Naive thymus-derived CD4-positive, alpha-beta T cell (primary cell): ENCODE measurements around the gene ATF6. TPM values are rescaled to one million over a fixed set of nuclear protein-coding genes. Genes with fewer than 3 reads are reported as not detected.

ENCODE experiments used
- ATAC-seq: fragments of 150-1000 bp; cut with Tn5 transposase; 2 replicates; pipeline ENCODE4 v1.10.0; 2021; ENCODE audit warnings: mild to moderate bottlenecking, moderate library complexity
- CTCF ChIA-PET: fragments of 350-600 bp; sonication (Branson Sonifier 250); formaldehyde crosslinking; loops from one replicate; lab custom pipeline; 2021; ENCODE audit warnings: antibody characterized with exemption; lab: Charles Lee
- POLR2A ChIA-PET: fragments of 350-600 bp; sonication (Branson Sonifier 250); formaldehyde crosslinking; loops from one replicate; lab custom pipeline; 2021; ENCODE audit warnings: antibody characterized with exemption, inconsistent platforms; lab: Charles Lee
- DNase-seq, 9 donors: peaks; one replicate each; pipeline versions ENCODE4 v3.0.0 to v3.0.0-alpha.2; 2020 to 2022; ENCODE audit warnings: mixed read lengths in 1 of 9
- H3K27ac ChIP-seq: one replicate; pipeline ENCODE4 v1.7.0; 2013; ENCODE audit warnings: mild to moderate bottlenecking, low read depth, low read length, moderate library complexity
- H3K27me3 ChIP-seq, 2 donors: one replicate each; pipeline ENCODE4 v1.7.0; 2013; ENCODE audit warnings: low read length in 2 of 2, mild to moderate bottlenecking in 2 of 2, moderate library complexity in 2 of 2; ENCODE audit not compliant: control insufficient read depth in 2 of 2, insufficient read depth in 2 of 2
- H3K36me3 ChIP-seq, 3 experiments: 1 replicate in 2 of 3; 2 replicates in 1 of 3; pipeline ENCODE4 v1.7.0; 2013; ENCODE audit warnings: low read length in 3 of 3, mild to moderate bottlenecking in 3 of 3, moderate library complexity in 1 of 3; ENCODE audit not compliant: insufficient read depth in 3 of 3, control insufficient read depth in 2 of 3
- H3K4me1 ChIP-seq, 2 donors: one replicate each; pipeline ENCODE4 v1.7.0; 2013; ENCODE audit warnings: low read length in 2 of 2, mild to moderate bottlenecking in 2 of 2, moderate library complexity in 1 of 2; ENCODE audit not compliant: control insufficient read depth in 2 of 2, insufficient read depth in 2 of 2
- H3K4me3 ChIP-seq: 2 replicates; pipeline ENCODE4 v1.7.0; 2013; ENCODE audit warnings: mild to moderate bottlenecking, low read length
- H3K9me3 ChIP-seq, 3 experiments: 1 replicate in 2 of 3; 2 replicates in 1 of 3; pipeline ENCODE4 v1.7.0; 2013; ENCODE audit warnings: low read length in 3 of 3; ENCODE audit not compliant: control insufficient read depth in 2 of 3
- H3K27ac Mint-ChIP-seq, 9 donors: one replicate each; pipeline ENCODE4 v1.8.0; 2020 to 2022; ENCODE audit warnings: mixed read lengths in 9 of 9, mild to moderate bottlenecking in 8 of 9, moderate library complexity in 5 of 9, inconsistent platforms in 2 of 9
- H3K27me3 Mint-ChIP-seq, 5 donors: one replicate each; pipeline ENCODE4 v1.8.0; 2021 to 2022; ENCODE audit warnings: mixed read lengths in 5 of 5, mild to moderate bottlenecking in 1 of 5
- H3K36me3 Mint-ChIP-seq, 5 donors: one replicate each; pipeline ENCODE4 v1.8.0; 2020 to 2022; ENCODE audit warnings: mixed read lengths in 5 of 5, mild to moderate bottlenecking in 3 of 5, inconsistent platforms in 1 of 5
- H3K4me1 Mint-ChIP-seq, 7 donors: one replicate each; pipeline ENCODE4 v1.8.0; 2020 to 2022; ENCODE audit warnings: mixed read lengths in 7 of 7, mild to moderate bottlenecking in 3 of 7, inconsistent platforms in 1 of 7
- H3K4me3 Mint-ChIP-seq, 10 donors: one replicate each; pipeline ENCODE4 v1.8.0; 2020 to 2022; ENCODE audit warnings: mild to moderate bottlenecking in 10 of 10, mixed read lengths in 10 of 10, moderate library complexity in 6 of 10, inconsistent platforms in 2 of 10
- H3K9me3 Mint-ChIP-seq, 11 donors: one replicate each; pipeline ENCODE4 v1.8.0; 2020 to 2022; ENCODE audit warnings: mixed read lengths in 11 of 11, mild to moderate bottlenecking in 4 of 11, inconsistent platforms in 1 of 11, moderate library complexity in 1 of 11
- intact Hi-C, 2 donors: fragments of 100-400 bp; cut with micrococcal nuclease; formaldehyde crosslinking; loops; one replicate each; pipeline ENCODE4 v1.15.1; 2023
- polyA plus RNA-seq, 2 donors: library from polyadenylated mRNA; unstranded; fragments of 300-500 nt; fragmentation: Illumina TruSeq; gene quantifications; one replicate each; pipeline ENCODE4 v1.2.3, GENCODE V29; 2021
- total RNA-seq, 6 experiments: library from RNA in 5 of 6; stranded (reverse) in 5 of 6; gene quantifications; 1 replicate in 5 of 6; 2 replicates in 1 of 6; pipeline ENCODE4 v1.2.3 and lab custom pipeline; 2021 to 2026

ATF6 gene
- total and polyA plus RNA-seq, 7 experiments from 2014 or later = 17.9 to 27.5 (median 22.5) TPM

GRCh38 chr1:161989786-161990185, 223.7 kb downstream of the ATF6 start:
- no peaks in the 10 kb centered on the region for H3K9me3 ChIP-seq
- no peak overlapping the region for H3K27ac ChIP-seq
- Mint-ChIP-seq H3K4me3 (no peak overlapping the region), H3K36me3 (peaks cover 3 to 18% (median 10%) of the 10 kb centered on the region in 5 donors), H3K9me3 (peaks cover 4 to 32% (median 12%) of the 10 kb centered on the region in 11 donors), H3K4me1 (peaks cover 0 to 15% (median 0%) of the 10 kb centered on the region in 7 donors), H3K27ac (no peak overlapping the region), H3K27me3 (peaks cover 0 to 4% (median 0%) of the 10 kb centered on the region in 5 donors)
- no peak for DNase-seq
- POLR2A ChIA-PET = no interaction called here
- H3K36me3 ChIP-seq = no peaks in the 10 kb centered on the region
- H3K4me3 ChIP-seq = no peak overlapping the region
- intact Hi-C loops = no loop called here
- H3K4me1 ChIP-seq = no peaks in the 10 kb centered on the region
- ATAC-seq = peak; percentile 63
- no peaks in the 10 kb centered on the region for H3K27me3 ChIP-seq
- CTCF ChIA-PET = no interaction called here

DNA sequence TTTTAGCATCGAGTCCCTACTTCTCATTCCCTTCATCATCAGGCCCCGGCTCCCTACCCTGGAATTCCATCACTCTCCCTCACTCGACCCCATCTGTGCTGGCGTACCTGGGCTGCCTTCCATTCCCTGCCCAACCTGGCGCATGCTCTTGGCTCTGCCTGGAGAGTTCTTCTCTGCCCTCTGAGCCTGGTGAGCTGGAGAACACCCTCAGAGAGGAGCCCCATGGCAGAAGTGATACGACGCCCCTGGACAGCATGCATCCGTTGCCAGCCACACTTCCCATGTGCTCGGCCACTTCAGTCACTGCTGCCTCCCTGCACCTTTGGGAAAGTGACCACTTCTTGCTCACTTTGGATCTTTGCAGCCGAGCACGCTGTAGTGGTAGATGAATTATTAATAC, 227.5 kb downstream of the ATF6 start:
- intact Hi-C loops = no loop called here
- H3K9me3 Mint-ChIP-seq = peaks cover 0 to 17% (median 6%) of the 10 kb centered on the region in 11 donors
- no peak for ATAC-seq
- H3K4me1 Mint-ChIP-seq = peaks cover 0 to 13% (median 0%) of the 10 kb centered on the region in 7 donors
- ChIA-PET POLR2A (no interaction called here), CTCF (interaction anchor here (0.7 kb wide), 1 partner anchor 19 kb away, joined by 4 read pairs; no protein-coding TSS in a partner anchor)
- H3K4me1 ChIP-seq = no peaks in the 10 kb centered on the region
- peaks cover 0 to 4% (median 0%) of the 10 kb centered on the region in 5 donors for H3K27me3 Mint-ChIP-seq
- no peaks in the 10 kb centered on the region for H3K27me3 ChIP-seq
- no peak overlapping the region for H3K4me3 Mint-ChIP-seq
- no peaks in the 10 kb centered on the region for H3K36me3 ChIP-seq
- H3K4me3 ChIP-seq = no peak overlapping the region
- no peak for DNase-seq
- H3K27ac Mint-ChIP-seq = no peak overlapping the region
- no peak overlapping the region for H3K27ac ChIP-seq
- H3K9me3 ChIP-seq = no peaks in the 10 kb centered on the region
- peaks cover 0 to 12% (median 5%) of the 10 kb centered on the region in 5 donors for H3K36me3 Mint-ChIP-seq

GRCh38 chr1:161994175-161994668, 228.1 kb downstream of the ATF6 start:
- Mint-ChIP-seq H3K27ac (no peak overlapping the region), H3K9me3 (peaks cover 0 to 12% (median 4%) of the 10 kb centered on the region in 11 donors), H3K4me1 (peaks cover 0 to 8% (median 0%) of the 10 kb centered on the region in 7 donors), H3K4me3 (no peak overlapping the region), H3K36me3 (peaks cover 0 to 12% (median 5%) of the 10 kb centered on the region in 5 donors), H3K27me3 (peaks cover 0 to 4% (median 0%) of the 10 kb centered on the region in 5 donors)
- DNase-seq (no peak), ATAC-seq (no peak)
- POLR2A ChIA-PET = no interaction called here
- H3K4me1 ChIP-seq = no peaks in the 10 kb centered on the region
- intact Hi-C loops = no loop called here
- H3K27me3 ChIP-seq = no peaks in the 10 kb centered on the region
- no peaks in the 10 kb centered on the region for H3K36me3 ChIP-seq
- H3K9me3 ChIP-seq = no peaks in the 10 kb centered on the region
- H3K27ac ChIP-seq = no peak overlapping the region
- CTCF ChIA-PET = interaction anchor here (1.0 to 1.3 kb wide), 3 partner anchors 30 to 253 kb away, joined by 3 to 4 read pairs (median 3); partner anchors contain the start of gene OLFML2B
- no peak overlapping the region for H3K4me3 ChIP-seq

GRCh38 chr1:161997152-161997551, 231.0 kb downstream of the ATF6 start:
- intact Hi-C loops = no loop called here
- H3K4me3 ChIP-seq = no peak overlapping the region
- ChIA-PET POLR2A (no interaction called here), CTCF (no interaction called here)
- Mint-ChIP-seq H3K9me3 (peaks cover 0 to 7% (median 3%) of the 10 kb centered on the region in 11 donors), H3K27me3 (no peaks in the 10 kb centered on the region), H3K27ac (no peak overlapping the region), H3K36me3 (peaks cover 0 to 11% (median 0%) of the 10 kb centered on the region in 5 donors), H3K4me3 (no peak overlapping the region), H3K4me1 (peaks cover 0 to 3% (median 0%) of the 10 kb centered on the region in 7 donors)
- H3K27me3 ChIP-seq = no peaks in the 10 kb centered on the region
- no peaks in the 10 kb centered on the region for H3K9me3 ChIP-seq
- no peaks in the 10 kb centered on the region for H3K36me3 ChIP-seq
- no peak for DNase-seq
- no peak overlapping the region for H3K27ac ChIP-seq
- H3K4me1 ChIP-seq = no peaks in the 10 kb centered on the region
- ATAC-seq = no peak

GRCh38 chr1:161998811-161999210, 232.7 kb downstream of the ATF6 start:
- Histone ChIP-seq H3K4me1 (no peaks in the 10 kb centered on the region), H3K27ac (no peak overlapping the region), H3K27me3 (no peaks in the 10 kb centered on the region), H3K4me3 (no peak overlapping the region), H3K9me3 (no peaks in the 10 kb centered on the region), H3K36me3 (no peaks in the 10 kb centered on the region)
- H3K27ac Mint-ChIP-seq = no peak overlapping the region
- peaks cover 0 to 5% (median 1%) of the 10 kb centered on the region in 7 donors for H3K4me1 Mint-ChIP-seq
- ChIA-PET POLR2A (no interaction called here), CTCF (no interaction called here)
- H3K4me3 Mint-ChIP-seq = no peak overlapping the region
- peaks cover 0 to 3% (median 0%) of the 10 kb centered on the region in 11 donors for H3K9me3 Mint-ChIP-seq
- peaks cover 0 to 4% (median 0%) of the 10 kb centered on the region in 5 donors for H3K36me3 Mint-ChIP-seq
- intact Hi-C loops = no loop called here
- H3K27me3 Mint-ChIP-seq = peaks cover 0 to 5% (median 0%) of the 10 kb centered on the region in 5 donors
- ATAC-seq (no peak), DNase-seq (no peak)

DNA sequence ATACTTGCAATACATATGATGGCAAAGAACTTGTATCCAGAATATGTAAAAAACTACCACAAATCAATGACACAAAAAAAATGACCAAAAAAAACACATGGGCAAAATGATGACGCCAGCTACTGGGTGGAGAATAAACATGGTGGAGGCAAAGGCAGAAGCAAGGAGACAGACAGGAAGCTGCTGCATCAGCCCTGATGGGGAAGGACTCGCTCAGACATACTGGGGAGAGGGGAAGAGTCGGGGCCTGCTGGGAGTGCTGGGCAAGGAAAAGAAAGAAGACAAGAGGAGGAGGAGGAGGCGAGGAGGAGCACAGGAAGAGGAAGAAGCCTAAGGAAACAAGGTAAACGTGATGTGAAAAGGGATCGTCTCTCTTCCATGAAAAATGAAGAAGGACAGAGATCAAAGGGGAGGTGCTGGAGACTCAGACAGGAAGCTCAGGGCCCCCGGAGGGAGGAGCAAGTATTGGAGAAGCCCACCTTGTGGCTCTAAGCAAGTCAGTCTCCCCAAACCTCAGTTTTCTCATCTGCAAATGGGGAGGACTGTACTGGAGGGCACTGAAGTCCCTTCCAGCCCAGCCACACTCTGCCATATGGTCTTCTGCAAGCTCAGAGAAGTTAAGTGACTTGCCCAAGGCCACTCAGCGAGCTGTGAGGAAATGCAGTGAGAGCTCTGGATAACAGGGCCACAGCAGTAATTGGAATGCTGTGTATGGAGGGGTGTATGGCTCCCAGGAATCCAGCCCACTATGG, 233.4 kb downstream of the ATF6 start:
- CTCF ChIA-PET = no interaction called here

More for the DNA sequence above, 233.4 kb downstream of the ATF6 start:
- no peak overlapping the region for H3K27ac Mint-ChIP-seq
- ATAC-seq (peak; percentile 53), DNase-seq (no peak)
- POLR2A ChIA-PET = no interaction called here
- peaks cover 0 to 2% (median 0%) of the 10 kb centered on the region in 11 donors for H3K9me3 Mint-ChIP-seq
- no peaks in the 10 kb centered on the region for H3K9me3 ChIP-seq
- H3K36me3 Mint-ChIP-seq = peaks cover 0 to 4% (median 0%) of the 10 kb centered on the region in 5 donors
- no peaks in the 10 kb centered on the region for H3K4me1 ChIP-seq
- H3K27ac ChIP-seq = no peak overlapping the region
- no peaks in the 10 kb centered on the region for H3K36me3 ChIP-seq
- no peak overlapping the region for H3K4me3 ChIP-seq
- no peak overlapping the region for H3K4me3 Mint-ChIP-seq
- peaks cover 0 to 6% (median 0%) of the 10 kb centered on the region in 5 donors for H3K27me3 Mint-ChIP-seq
- peaks cover under 1 to 12% (median 5%) of the 10 kb centered on the region in 7 donors for H3K4me1 Mint-ChIP-seq
- intact Hi-C loops = no loop called here
- H3K27me3 ChIP-seq = no peaks in the 10 kb centered on the region
